HepG2 (cell line): ENCODE results near the gene WLS. TPM values are rescaled to one million over a fixed set of nuclear protein-coding genes. Genes with fewer than 3 reads are reported as not detected.

Source experiments
- ATAC-seq: fragments of 200-7000 bp; cut with Tn5 transposase; 3 replicates; pipeline ENCODE4 v1.9.1; 2020; ENCODE audit warnings: mild to moderate bottlenecking, moderate library complexity
- BruUV-seq: library from RNA; stranded (reverse); fragments of 400-500 nt; replicated peaks from 2 replicates; lab custom pipeline; 2021; lab: Mats Ljungman, UMichigan
- CTCF ChIA-PET: fragments of 300-600 bp; formaldehyde crosslinking; extraction: SDS; loops from one replicate; lab custom pipeline; 2021; ENCODE audit warnings: low total read pairs, inconsistent platforms, low intra/inter-chr PET ratio; lab: Yijun Ruan, JAX
- POLR2A ChIA-PET: fragments of 350-600 bp; sonication (Branson Sonifier 250); formaldehyde crosslinking; loops from one replicate; lab custom pipeline; 2020; ENCODE audit warnings: antibody characterized with exemption, inconsistent platforms; lab: Yijun Ruan, JAX
- DNase-seq: peaks from one replicate; pipeline ENCODE4 v3.0.0-alpha.2; 2015; ENCODE audit warnings: low spot score
- FAIRE-seq: peaks from 3 replicates; lab custom pipeline; 2011; peaks lifted over from hg19 to GRCh38; lab: Jason Lieb, UNC
- H2AFZ ChIP-seq: one replicate; pipeline ENCODE4 v1.6.1; 2011; ENCODE audit warnings: low read length, inconsistent platforms
- H3K27ac ChIP-seq: fragments of 300-600 bp; 3 replicates; pipeline ENCODE4 v1.8.0; 2011; ENCODE audit warnings: mixed run types, mild to moderate bottlenecking, mixed read lengths, low read length, inconsistent platforms; ENCODE audit not compliant: insufficient read depth; ENCODE audit errors: extremely low read length
- H3K27me3 ChIP-seq, 2 experiments: fragments of 200-600 bp in 1 of 2; 2 replicates in 1 of 2; 3 replicates in 1 of 2; pipeline versions ENCODE4 v1.6.0 to v1.8.0; 2011; ENCODE audit warnings: low read length in 2 of 2, mild to moderate bottlenecking in 2 of 2, moderate library complexity in 2 of 2, inconsistent platforms in 1 of 2; ENCODE audit not compliant: insufficient read depth in 2 of 2, control insufficient read depth in 1 of 2
- H3K36me3 ChIP-seq, 2 experiments: fragments of 200-600 bp in 1 of 2; replicated peaks in 1 of 2; 2 replicates in 1 of 2; 3 replicates in 1 of 2; pipeline versions ENCODE4 v1.5.1 to v1.8.0; 2011; ENCODE audit warnings: low read length in 2 of 2, inconsistent platforms in 1 of 2; ENCODE audit not compliant: insufficient read depth in 2 of 2, control insufficient read depth in 1 of 2
- H3K4me1 ChIP-seq: 2 replicates; pipeline ENCODE4 v1.5.1; 2012; ENCODE audit warnings: low read length, inconsistent platforms; ENCODE audit not compliant: insufficient read depth
- H3K4me2 ChIP-seq: 2 replicates; pipeline ENCODE4 v1.6.0; 2011; ENCODE audit warnings: low read depth, low read length, inconsistent platforms
- H3K4me3 ChIP-seq, 3 experiments: fragments of 200-600 bp in 1 of 3; sonication (generic), shearing (Covaris generic) in 1 of 3; replicated peaks in 1 of 3; 2 replicates each; pipeline ENCODE4 v1.5.1; 2011 to 2016; ENCODE audit warnings: low read length in 3 of 3, inconsistent platforms in 2 of 3, low read depth in 2 of 3, mild to moderate bottlenecking in 2 of 3, control low read depth in 1 of 3, mixed read lengths in 1 of 3; ENCODE audit not compliant: insufficient read depth in 1 of 3
- H3K79me2 ChIP-seq: one replicate; pipeline ENCODE4 v1.6.1; 2011; ENCODE audit warnings: low read length, inconsistent platforms; ENCODE audit not compliant: insufficient read depth
- H3K9ac ChIP-seq: 2 replicates; pipeline ENCODE4 v1.6.0; 2011; ENCODE audit warnings: mild to moderate bottlenecking, low read depth, low read length, inconsistent platforms; ENCODE audit not compliant: insufficient read depth
- H3K9me3 ChIP-seq: 2 replicates; pipeline ENCODE4 v1.5.1; 2012; ENCODE audit warnings: mild to moderate bottlenecking, low read length
- H4K20me1 ChIP-seq: 2 replicates; pipeline ENCODE4 v1.6.0; 2011; ENCODE audit warnings: inconsistent platforms, mild to moderate bottlenecking, low read length, moderate library complexity; ENCODE audit not compliant: insufficient read depth
- RAD51 ChIP-seq: fragments of 450-650 bp; IDR thresholded peaks from 2 replicates; pipeline ENCODE4 v1.6.1; 2016; ENCODE audit warnings: borderline replicate concordance
- TOPORS ChIP-seq: sonication (generic); formaldehyde crosslinking; IDR thresholded peaks from 2 replicates; pipeline ENCODE4 v1.8.0; 2023; ENCODE audit warnings: mild to moderate bottlenecking, missing genetic modification reagents
- ZMYM4 ChIP-seq: sonication (generic); formaldehyde crosslinking; IDR thresholded peaks from 2 replicates; pipeline ENCODE4 v1.8.1; 2023; ENCODE audit warnings: mild to moderate bottlenecking, missing genetic modification reagents
- WGBS: methylation state at CpG from one replicate; pipeline ENCODE4 v1.1.6; 2017; ENCODE audit warnings: low lambda C conversion rate; 5-methylcytosine and 5-hydroxymethylcytosine counted together
- in situ Hi-C: cut with HindIII; loops from 2 replicates; pipeline ENCODE4 v1.10.0; 2017; ENCODE audit warnings: low pct_unique_long_range_greater_than_20kb; ENCODE audit not compliant: extremely low pct_ligation_motif_present
- intact Hi-C: fragments of 100-400 bp; cut with micrococcal nuclease; formaldehyde crosslinking; loops from one replicate; pipeline ENCODE4 v1.10.0; 2022; ENCODE audit not compliant: unreplicated experiment
- polyA plus RNA-seq, 8 experiments: library from polyadenylated mRNA; depleted of rRNA in 3 of 8; stranded (reverse) in 7 of 8; unstranded in 1 of 8; fragments of >200 nt; fragmentation: Illumina TruSeq in 4 of 8; extraction: Trizol in 4 of 8; gene quantifications; 2 replicates each; pipeline versions ENCODE4 v1.2.1 to v1.2.3, GENCODE V29; 2011 to 2016; ENCODE audit warnings: low read depth in 4 of 8, missing spikeins in 1 of 8, mixed read lengths in 1 of 8; ENCODE audit not compliant: insufficient read depth in 1 of 8
- total RNA-seq, 5 experiments: library from RNA; depleted of rRNA; stranded (reverse); fragments of >200 nt; fragmentation: Illumina TruSeq; extraction: Trizol; gene quantifications; 2 replicates each; pipeline ENCODE4 v1.2.3, GENCODE V29; 2016; ENCODE audit warnings: low read depth in 1 of 5
- TF ChIP-seq, protein P1 (sequence below): sonication (generic); IDR thresholded peaks from 2 replicates; pipeline ENCODE4 v1.6.1; 2016; ENCODE audit warnings: low read depth, borderline replicate concordance
- TF ChIP-seq, protein P2 (sequence below): IDR thresholded peaks from 2 replicates; pipeline ENCODE4 v1.6.1; 2016; ENCODE audit warnings: low read depth, borderline replicate concordance
- TF ChIP-seq, protein P3 (sequence below): sonication (generic); formaldehyde crosslinking; conservative IDR thresholded peaks from 2 replicates; pipeline ENCODE4 v1.8.0; 2022; ENCODE audit warnings: missing genetic modification reagents
- TF ChIP-seq, protein P4 (sequence below): sonication (generic); formaldehyde crosslinking; IDR thresholded peaks from 2 replicates; pipeline ENCODE4 v1.5.1; 2020; ENCODE audit warnings: missing genetic modification reagents, mild to moderate bottlenecking, borderline replicate concordance

WLS gene
- total and polyA plus RNA-seq, 2 of the 13 experiments (the other 11 are each of a cell fraction or from before 2014, with no cell fraction given): not detected

DNA sequence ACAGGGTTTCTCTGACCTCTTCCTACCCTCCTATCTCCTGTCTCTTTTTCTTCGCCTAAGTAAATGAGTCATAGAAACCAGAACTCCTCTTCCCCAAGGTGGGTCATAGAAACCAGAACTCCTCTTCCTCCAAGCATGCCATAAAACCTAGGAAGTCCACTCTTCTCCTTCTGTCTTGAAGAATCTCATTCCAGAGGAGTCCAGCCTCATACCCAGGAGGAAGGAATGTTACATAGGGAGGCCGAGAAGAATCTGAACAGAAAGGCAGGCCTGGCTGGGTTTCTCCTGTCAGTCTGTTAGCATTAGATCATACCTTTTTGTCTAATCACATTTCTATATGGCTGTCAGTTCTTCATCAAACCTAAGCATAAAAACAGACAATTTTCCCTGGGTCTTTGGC, 47.5 kb upstream of the WLS start:
- TF ChIP-seq RAD51 (no peak), ZMYM4 (CRISPR knock-in tag) (no peak), TOPORS (CRISPR knock-in tag) (no peak)
- TF ChIP-seq, protein P1, sequence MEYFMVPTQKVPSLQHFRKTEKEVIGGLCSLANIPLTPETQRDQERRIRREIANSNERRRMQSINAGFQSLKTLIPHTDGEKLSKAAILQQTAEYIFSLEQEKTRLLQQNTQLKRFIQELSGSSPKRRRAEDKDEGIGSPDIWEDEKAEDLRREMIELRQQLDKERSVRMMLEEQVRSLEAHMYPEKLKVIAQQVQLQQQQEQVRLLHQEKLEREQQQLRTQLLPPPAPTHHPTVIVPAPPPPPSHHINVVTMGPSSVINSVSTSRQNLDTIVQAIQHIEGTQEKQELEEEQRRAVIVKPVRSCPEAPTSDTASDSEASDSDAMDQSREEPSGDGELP: no peak
- TF ChIP-seq, protein P2, sequence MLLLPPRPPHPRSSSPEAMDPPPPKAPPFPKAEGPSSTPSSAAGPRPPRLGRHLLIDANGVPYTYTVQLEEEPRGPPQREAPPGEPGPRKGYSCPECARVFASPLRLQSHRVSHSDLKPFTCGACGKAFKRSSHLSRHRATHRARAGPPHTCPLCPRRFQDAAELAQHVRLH (CRISPR knock-in tag): no peak
- TF ChIP-seq, protein P3, sequence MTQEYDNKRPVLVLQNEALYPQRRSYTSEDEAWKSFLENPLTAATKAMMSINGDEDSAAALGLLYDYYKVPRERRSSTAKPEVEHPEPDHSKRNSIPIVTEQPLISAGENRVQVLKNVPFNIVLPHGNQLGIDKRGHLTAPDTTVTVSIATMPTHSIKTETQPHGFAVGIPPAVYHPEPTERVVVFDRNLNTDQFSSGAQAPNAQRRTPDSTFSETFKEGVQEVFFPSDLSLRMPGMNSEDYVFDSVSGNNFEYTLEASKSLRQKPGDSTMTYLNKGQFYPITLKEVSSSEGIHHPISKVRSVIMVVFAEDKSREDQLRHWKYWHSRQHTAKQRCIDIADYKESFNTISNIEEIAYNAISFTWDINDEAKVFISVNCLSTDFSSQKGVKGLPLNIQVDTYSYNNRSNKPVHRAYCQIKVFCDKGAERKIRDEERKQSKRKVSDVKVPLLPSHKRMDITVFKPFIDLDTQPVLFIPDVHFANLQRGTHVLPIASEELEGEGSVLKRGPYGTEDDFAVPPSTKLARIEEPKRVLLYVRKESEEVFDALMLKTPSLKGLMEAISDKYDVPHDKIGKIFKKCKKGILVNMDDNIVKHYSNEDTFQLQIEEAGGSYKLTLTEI (CRISPR knock-in tag): no peak
- TF ChIP-seq, protein P4, sequence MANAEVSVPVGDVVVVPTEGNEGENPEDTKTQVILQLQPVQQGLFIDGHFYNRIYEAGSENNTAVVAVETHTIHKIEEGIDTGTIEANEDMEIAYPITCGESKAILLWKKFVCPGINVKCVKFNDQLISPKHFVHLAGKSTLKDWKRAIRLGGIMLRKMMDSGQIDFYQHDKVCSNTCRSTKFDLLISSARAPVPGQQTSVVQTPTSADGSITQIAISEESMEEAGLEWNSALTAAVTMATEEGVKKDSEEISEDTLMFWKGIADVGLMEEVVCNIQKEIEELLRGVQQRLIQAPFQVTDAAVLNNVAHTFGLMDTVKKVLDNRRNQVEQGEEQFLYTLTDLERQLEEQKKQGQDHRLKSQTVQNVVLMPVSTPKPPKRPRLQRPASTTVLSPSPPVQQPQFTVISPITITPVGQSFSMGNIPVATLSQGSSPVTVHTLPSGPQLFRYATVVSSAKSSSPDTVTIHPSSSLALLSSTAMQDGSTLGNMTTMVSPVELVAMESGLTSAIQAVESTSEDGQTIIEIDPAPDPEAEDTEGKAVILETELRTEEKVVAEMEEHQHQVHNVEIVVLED (CRISPR knock-in tag): no peak
- TF ChIP-seq, all 625 proteins: peak for 0
- no peak for DNase-seq
- in situ Hi-C loops: loop anchor here (10.0 kb wide), 1 partner anchor 55 kb away; no protein-coding TSS in a partner anchor
- H3K4me3 ChIP-seq: no peak overlapping the region
- H4K20me1 ChIP-seq: no peaks in the 10 kb centered on the region
- no peak for ATAC-seq
- intact Hi-C loops: no loop called here
- no peaks in the 10 kb centered on the region for H3K79me2 ChIP-seq
- no peak overlapping the region for H2AFZ ChIP-seq
- H3K9ac ChIP-seq: no peak overlapping the region
- BruUV-seq: no TSS peak
- FAIRE-seq: no peak
- H3K9me3 ChIP-seq: no peaks in the 10 kb centered on the region
- POLR2A ChIA-PET: no interaction called here
- no peak overlapping the region for H3K27ac ChIP-seq
- 0% methylated on average over 2 of the region's 2 CpGs for WGBS
- no peaks in the 10 kb centered on the region for H3K4me1 ChIP-seq
- H3K27me3 ChIP-seq: no peaks in the 10 kb centered on the region
- no peaks in the 10 kb centered on the region for H3K36me3 ChIP-seq
- H3K4me2 ChIP-seq: no peak overlapping the region
- CTCF ChIA-PET: no interaction called here
